GM19328 (cell line): ENCODE results near the gene PDZD4.

Experiments
- ATAC-seq: cut with Tn5 transposase; IDR thresholded peaks from one replicate; pipeline ENCODE4 v1.9.1; 2021; ENCODE audit warnings: mild to moderate bottlenecking, moderate library complexity; ENCODE audit not compliant: unreplicated experiment

Gene PDZD4

DNA sequence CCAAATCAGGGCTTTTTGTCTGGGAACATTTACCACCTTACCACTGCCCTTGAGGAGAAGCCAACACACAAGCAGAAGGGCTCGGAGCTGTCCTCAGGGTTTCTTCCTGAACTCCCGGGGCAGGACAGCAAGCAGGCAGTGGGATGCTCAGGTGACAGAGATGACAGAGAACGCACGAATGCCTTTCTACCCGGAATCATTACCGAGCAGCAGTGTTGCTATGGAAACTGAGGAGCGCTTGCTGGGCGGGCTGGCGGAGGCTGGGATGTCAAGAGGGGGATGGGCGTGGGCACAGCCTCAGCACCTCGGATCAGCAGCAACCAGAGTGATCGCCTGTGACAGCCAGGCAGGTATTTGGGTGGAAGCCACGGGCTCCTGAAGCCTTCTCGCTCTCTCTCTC, 18.1 kb downstream of the PDZD4 start:
- no peak for ATAC-seq

DNA sequence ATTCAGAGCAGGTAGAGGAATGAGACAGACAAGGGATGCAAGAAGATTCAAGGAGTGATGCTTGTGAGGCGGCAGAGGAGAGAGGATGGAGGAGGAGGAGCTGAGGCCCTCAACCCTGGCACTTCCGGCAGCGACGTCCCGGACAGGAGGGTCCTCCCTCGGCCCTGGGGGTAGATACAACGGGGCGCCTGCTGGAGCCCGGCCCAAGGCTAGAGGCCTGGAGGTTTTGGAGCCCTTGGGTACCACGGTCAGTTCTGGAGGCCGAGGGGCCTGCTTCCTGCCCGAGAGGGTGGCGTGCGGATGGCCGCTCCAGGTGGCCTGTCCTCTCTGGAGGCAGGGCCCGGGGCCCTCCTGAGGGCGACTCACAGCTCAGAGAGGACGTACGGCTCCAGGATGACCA, 22.4 kb downstream of the PDZD4 start:
- no peak for ATAC-seq

DNA sequence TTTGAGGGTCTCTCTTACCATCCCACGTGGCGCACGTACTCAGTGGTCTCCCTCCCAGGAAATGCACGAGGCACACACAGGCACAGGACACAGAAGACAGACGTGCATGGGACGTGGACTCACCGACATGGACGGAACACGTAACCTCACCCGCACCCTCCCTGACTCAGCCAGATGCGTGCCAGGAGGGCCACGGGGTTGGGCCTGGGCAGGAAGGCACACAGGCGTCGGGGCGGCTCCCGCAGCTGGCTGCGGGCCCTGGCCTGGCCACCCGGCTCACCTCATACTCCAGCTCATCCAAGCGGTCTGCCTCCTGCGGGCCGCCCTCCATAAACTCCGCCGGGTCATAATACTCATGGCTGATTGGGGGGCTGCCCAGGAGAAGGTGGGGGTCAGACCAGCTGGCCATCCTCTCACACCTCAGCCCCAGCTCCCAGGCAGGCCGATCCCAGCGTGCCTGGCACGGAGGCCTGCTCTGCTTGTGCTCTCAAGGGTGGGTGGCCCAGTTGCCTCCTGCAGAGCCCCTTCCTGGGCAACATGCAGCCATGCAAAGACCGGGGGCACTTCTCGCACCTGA, 23.3 kb downstream of the PDZD4 start:
- ATAC-seq = no peak

DNA sequence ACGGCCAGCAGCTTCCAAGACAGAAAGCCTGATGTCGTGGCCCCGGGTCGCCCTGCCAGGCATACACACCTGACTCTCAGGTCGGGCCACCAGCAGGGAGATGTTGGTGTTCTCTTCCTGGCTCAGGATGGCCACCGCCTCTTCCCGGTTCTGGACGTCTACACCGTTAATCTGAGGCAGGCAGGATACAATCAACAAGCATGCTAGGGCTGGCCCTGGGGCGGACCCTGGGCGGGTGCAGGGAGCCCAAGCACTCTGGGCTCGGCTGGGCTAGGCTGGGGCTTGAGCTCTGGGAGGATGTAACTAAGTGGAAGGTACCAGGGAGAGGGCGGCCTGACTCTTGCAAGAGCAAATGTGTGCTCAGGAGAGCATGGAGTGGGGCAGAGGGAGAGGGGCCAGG, 24.9 kb downstream of the PDZD4 start:
- no peak for ATAC-seq

DNA sequence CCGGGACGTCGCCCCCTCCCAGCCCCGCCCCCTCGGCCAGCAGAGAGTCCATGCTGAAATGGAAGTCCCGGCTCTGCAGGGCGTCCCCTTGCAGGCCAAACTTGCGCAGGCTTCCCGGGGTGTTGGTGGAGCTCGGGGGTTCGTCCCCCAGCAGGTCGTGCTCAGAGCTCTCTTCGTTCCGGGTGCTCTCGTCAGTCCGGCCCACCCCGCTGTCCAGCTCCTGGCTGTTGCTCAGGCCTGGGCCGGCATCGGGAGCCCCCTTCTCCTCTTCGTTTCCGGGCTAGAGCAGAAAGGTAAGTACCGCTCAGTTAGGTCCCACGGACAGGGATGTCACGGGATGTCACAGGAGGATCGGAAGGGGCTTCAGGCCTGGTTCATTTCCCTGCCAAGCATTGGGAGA, 25.7 kb downstream of the PDZD4 start:
- no peak for ATAC-seq

DNA sequence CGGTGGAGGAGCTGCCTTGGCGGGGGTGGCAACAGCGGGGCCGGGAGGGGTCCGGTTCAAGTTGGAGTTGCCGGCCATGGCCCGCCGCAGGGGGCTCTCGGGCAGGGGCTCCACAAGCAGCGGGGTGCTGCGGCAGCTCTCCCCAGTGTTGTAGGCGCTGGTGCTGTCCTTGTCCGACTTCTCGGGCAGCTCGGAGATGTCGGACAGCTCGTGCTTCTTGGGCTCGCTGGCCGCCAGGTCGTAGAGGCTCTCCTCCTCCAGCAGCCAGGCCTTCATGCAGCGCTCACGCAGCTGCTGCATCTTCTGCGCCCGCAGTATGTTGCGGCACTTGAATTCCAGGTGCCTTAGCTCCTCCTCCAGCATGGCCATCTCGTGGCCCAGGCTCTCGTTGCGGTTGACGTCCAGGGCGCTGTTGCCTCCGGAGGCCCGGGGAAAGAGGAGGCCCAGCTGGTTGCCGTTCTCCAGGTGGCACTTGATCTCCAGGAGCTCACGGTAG, 26.2 kb downstream of the PDZD4 start:
- no peak for ATAC-seq

DNA sequence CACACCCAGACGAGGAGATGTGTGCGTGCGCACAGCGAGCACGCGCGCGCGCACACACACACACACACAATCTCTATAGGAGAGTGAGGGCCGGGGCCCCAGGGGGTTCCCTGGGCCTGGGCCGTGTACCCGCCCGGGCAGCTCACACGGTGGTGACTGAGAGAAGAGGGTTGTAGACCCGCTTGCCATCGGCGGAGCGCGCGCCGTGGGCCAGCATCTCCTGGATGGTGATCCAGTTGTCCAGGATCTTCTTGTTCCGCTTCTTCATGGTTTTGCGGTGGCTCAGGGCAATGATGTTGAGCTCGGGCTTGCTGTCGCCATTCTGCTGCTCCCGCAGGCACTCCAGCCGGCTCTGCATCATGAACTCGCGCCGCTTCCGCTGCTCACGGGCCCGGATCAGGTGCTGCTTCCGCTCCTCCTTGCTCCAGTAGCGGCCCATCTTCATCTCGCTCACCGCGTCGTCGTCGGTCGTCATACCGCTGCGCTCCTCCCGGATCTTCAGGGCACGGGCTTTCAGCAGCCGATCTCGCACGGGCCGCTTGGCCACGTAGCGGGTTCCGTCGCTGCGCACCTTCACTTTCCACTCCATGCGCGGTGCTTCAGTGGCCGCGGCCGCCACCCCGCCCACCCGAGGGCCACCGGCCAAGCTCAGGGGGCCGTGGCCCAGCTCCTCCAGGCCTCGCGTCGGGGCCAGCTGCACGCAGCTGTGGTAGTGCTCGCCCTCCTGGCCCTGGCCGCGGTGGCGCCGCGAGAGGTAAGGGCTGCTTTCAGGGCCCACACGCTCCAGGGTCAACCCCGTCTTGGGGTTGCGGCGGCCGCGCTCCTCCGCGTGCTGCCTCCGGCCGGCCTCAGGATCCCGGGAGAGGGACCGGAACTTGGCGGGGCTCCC, 26.9 kb downstream of the PDZD4 start:
- no peak for ATAC-seq

DNA sequence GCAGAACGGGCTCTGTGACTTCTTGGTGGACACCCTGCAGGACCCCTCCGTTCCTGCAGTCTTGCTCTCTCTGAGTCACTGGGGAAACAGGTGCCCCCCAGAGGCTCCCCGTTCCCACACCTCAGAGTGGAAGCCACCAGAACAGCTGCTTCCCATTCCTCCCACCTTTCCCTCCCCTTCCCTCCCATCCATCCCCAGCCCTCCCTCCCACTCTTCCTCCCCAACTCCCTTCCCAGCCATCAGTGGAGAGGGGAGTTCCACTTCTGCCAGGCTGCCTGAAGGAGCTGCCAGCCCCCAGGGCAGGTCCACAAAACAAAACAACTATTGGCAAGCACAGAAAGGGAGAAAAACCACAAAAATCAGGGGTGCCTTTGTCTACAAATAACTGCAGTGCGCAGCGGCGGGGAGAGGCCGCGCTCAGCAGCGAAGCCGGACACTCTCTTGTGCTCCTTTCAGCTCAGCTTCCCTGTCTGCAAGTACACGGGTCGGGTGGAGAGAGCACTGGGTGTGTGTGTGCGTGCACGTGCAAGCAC, 27.8 kb downstream of the PDZD4 start:
- no peak for ATAC-seq

DNA sequence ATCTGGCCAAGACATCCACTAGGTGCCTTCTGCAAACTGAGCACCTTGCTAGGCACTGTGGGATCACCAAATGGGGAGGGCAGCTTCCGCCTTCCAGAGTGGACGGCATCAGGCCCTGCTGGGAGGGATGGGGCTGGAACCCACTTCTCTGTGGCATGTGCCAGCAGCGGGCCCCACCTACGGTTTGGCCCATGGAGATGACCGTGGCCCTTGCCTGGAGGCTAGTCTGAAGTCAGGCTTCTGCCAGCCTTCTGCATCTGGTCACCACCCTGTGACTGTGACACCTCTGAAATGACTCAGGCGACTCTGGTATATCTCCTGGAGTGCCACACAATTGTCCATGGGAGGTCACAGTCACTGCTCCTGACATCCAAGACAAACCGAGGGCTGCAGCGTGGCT, 28.7 kb downstream of the PDZD4 start:
- ATAC-seq = no peak

DNA sequence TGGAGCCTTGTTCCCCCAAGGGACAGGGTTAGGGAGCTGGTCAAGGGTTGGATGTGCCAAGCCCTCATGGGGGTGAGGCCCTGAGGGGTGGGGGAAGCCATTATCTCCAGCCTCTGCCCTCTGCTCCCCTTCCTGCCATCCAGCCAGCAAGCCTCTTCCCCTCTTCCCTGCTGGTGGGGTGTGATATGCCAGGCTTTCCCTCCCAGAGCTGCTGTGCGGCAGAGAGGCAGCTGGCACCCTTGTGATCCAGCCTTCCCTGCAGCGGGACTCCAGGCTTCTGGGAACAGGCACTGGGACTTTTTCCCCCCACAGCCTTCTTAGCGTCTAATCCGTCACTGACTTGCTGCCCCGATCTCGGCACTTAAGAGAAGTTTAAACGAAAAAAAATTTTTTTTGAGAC, 29.6 kb downstream of the PDZD4 start:
- ATAC-seq = no peak

DNA sequence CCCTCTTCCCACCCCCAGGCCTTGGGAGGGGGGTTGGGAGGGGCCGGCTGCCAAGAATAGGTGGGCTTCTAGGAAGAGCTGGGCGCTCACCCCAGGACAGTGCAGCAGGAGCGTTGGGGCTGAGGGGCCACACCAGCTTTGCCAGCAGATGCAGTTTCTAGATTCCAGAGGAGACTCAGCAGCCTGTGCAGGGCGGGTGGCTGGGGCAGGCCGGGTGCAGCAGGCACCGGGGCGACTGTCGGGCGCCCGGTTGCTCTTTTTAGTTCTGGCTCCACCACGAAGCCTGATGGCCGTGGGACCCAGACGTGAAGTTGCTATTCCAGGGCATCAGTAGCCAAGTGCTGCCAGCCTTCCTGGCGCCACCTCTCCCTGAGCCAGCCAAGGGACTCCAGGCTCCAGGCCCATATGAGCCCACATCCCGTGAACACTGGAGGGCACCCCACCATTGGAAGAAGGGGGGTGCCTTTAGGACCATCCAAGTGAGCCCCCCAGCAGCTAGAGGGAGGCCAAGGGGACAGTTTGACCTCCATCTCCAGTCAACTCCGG, 30.1 kb downstream of the PDZD4 start:
- ATAC-seq = no peak

DNA sequence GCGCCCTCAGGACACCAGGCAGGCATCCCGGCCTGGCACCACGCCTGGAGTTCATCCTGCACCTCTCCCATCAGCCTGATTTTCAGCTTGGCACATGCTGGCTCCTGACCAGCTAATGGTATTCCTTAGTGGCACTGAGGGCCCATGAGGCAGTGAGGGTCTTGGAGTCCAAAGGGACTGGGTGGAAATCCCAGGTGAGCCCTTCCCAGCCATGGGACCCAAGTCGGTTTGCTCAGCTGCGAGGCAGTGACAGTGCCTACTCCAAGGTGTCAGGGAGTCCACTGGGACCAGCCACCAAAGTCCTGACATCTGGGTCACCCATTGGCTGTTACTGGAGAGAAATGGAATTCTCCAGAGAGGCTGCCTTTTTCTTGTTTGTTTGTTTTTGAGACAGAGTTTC, 31.0 kb downstream of the PDZD4 start:
- ATAC-seq = no peak

DNA sequence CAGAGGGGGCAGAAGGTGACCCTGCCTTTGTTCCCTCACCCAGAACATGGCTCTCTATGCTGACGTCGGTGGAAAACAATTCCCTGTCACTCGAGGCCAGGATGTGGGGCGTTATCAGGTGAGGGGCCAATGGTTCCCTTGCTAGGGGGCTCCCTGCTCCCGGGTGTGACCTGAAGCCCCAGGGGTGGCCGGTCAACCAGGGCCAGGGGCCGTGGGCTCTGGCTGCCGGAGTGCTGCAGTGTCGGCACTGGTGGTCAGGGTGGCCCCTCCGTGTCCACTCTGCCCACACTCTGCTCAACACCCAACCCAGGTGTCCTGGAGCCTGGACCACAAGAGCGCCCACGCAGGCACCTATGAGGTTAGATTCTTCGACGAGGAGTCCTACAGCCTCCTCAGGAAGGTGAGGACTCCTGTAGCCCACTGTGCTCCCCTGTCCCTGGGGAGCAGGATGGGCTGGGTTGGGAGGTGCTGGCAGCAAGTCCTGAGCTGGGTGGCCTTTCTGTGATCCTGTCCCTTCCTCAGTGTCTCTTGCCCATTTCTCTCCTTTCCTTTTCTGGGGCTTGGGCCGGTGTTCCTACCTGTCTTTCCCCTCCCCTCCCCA, 32.8 kb downstream of the PDZD4 start:
- no peak for ATAC-seq

DNA sequence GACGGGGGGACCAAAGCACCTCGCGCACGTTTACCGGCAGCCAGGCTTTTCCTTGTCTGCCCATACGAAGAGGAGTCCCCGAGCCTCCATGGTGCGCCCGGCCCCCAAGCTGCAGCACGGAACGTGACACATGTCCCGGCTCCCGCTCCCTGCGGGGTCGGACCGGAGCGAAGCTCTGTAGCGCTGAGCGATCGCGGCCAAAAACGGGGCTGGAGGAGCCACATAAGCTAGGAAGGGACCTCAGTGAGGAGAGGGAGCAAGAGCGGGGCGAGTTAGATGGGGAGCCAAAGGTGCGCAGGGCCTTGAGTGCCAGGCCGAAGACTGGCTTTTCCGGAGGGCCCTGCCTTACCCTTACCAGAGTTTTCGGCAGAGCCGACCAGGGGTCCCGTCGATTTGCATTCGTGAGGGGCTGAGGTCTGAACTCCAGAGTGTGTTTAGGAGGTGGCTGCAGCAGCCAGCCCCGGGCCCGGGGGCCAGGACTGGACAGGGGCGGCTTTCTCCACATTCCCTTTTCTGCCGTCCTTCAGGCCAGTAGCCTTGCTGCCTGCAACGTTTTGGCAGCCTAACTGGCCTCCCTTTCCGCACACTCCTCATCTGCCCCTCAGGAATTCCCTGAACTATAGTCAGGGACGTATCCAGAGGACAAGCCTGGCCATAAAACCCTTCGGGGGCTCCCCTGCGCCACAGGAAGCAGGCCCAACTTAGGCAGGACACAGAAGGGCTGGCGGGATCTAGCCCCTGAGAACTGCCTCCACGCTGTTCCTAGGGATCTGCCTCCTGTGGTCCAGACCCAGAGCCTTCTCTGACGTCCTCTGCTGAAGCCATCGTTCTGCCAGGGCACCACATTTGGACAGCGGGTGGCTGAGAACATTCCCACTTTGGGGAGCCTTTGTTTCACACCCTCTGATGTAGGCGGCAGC, 35.2 kb downstream of the PDZD4 start:
- ATAC-seq = no peak

DNA sequence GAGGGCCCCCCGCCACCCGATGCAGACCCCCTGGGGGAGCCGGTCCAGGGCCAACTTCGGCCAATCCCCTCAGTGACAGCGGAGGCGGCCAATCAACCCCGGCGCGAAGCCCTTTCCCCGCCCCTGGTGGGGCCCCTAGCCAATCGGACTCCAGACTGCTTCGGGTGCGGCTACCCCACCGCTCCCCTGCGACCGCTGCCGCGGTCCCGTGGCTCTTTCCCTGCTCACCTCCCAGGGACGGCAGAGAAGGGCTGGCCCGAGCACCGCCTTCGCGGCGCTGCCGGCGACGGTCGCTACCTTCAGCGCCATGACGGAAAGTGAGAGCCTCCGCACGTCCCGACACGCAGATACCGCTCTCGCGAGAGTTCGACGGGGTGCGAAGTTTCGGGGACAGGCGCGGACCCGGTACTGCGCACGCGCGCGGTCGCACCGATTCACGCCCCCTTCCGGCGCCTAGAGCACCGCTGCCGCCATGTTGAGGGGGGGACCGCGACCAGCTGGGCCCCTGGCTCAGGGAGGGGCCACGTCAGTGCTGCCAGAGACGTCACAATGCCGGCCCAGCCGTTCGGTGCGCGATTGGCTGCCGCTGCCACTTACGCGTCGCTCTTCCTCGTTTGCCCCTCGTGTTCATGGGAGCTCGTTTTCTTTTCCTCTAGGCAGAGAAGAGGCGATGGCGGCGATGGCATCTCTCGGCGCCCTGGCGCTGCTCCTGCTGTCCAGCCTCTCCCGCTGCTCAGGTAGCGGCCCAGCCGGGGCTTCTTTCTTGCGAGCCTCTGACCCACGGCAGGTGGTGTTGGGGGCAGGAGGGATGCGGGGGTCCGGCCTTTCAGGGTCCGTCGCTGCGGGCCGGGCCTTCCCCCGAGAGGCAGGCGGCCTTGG, 36.1 kb downstream of the PDZD4 start, which contains the start of the genes IDH3G and SSR4:
IDH3G (minus strand) TSS at position 358 of the 879 bp plus-strand sequence; CDS start at position 309, 49 bp downstream.
SSR4 (plus strand) TSS at position 651 of the 879 bp plus-strand sequence; CDS start at position 671, 20 bp downstream.
- ATAC-seq = peak; percentile 89

DNA sequence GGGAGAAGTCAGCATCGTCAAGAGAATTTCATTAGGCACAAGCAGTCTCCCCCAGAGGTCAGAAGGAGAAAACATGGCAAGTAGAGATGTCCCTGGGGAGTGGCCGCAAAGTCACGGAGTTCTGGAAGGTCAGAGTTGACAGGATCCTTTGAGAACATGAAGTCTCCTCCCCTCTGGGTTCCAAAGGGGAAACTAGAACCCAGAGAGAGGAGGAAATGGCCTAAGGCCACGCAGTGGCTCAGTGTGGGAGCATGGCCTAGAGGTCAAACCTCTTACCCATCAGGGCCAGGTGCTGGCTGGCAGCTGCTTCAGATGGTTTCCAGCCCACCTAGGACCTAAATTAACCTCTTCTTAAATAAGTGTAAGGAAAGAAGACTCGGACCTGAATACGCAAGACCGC, 37.1 kb downstream of the PDZD4 start:
- ATAC-seq = no peak

DNA sequence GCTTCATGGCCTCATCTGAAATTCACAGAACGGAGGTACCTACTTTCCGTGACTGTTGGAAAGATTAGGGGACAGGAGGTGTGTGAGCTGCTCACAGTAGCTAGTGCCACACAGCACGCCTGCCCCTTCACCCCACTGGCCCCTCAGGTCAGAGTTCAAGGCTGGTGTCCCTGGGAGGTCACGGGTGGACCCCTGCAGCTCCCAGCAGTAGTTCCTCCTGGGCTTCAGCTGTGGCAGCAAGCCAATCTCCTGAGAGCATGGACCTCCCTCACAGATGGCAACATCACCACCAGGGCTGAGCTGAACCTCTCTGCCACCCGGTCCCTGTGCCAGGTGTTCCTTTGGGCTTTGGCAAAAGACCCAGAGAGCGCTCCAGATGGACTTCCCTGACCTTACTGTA, 38.0 kb downstream of the PDZD4 start:
- no peak for ATAC-seq

DNA sequence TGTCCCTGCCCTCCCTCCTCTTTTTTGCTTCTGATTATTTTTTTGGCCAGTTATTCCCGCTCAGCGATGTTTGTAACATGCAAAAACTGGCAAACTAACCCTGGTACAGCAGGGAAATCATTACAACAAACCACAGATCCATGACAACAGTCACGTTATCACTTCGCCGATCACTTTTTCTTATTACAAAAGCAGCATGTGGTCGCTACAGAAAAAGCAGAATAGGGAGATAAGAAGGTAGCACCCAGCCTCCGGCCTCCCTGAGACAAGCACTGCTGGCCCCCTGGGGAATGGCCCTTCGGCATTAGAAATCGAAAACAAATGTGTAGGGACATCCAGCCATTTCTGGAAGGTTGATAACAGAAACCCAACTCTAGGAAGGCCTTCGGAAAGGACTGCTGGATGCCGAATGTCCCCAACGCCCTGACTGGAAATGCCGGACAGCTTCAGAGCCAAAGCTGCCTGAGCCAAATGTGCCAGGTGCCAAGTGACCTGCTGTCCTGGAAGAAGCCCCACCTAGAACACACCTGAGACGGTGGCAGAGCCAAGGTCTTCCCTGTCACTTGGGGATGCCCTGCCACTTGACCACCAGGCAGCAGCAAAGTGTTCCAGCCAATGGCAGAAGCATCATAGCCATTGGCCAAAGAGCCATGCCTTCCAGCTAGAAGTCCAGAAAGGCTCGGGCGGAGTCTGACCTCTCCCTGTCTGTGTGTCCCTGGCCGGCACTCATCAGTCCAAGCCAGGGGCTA, 39.1 kb downstream of the PDZD4 start:
- no peak for ATAC-seq
